ENCODE measurements around the gene IMPDH2.

GRCh38 chr3:49053543-49053942 is 24.3 kb upstream of the IMPDH2 start:
- no peak for TF ChIP-seq ZNF565 (CRISPR knock-in tag; conservative IDR thresholded peaks at IDR 0.05; ENCODE audit: low read depth)
- no peak for TF ChIP-seq TOX (CRISPR knock-in tag; IDR thresholded peaks at IDR 0.05; ENCODE audit: borderline replicate concordance)
